ENCODE data around the gene SLC35A1.

SLC35A1 gene

GRCh38 chr6:87522686-87523085 is 49.9 kb downstream of the SLC35A1 start:
- in situ Hi-C loops (cut with MboI; ENCODE audit: low sequenced_read_pairs): no loop called here

- in situ Hi-C loops (cut with MboI; ENCODE audit: low sequenced_read_pairs): no loop called here
These were observed 56.4 kb downstream of the SLC35A1 start for GRCh38 chr6:87529221-87529620.

GRCh38 chr6:87534377-87535047 is 61.7 kb downstream of the SLC35A1 start:
- in situ Hi-C loops (cut with MboI; ENCODE audit: low sequenced_read_pairs): no loop called here

GRCh38 chr6:87538510-87539260 is 65.9 kb downstream of the SLC35A1 start:
- in situ Hi-C loops (cut with MboI; ENCODE audit: low sequenced_read_pairs): no loop called here

- in situ Hi-C loops (cut with MboI; ENCODE audit: low sequenced_read_pairs): no loop called here
These were observed 66.8 kb downstream of the SLC35A1 start for GRCh38 chr6:87539554-87539953.

- in situ Hi-C loops (cut with MboI; ENCODE audit: low sequenced_read_pairs): no loop called here
These were observed 67.8 kb downstream of the SLC35A1 start for GRCh38 chr6:87540539-87540938.

- in situ Hi-C loops (cut with MboI; ENCODE audit: low sequenced_read_pairs): no loop called here
These were observed 68.3 kb downstream of the SLC35A1 start for GRCh38 chr6:87541041-87541440.

- in situ Hi-C loops (cut with MboI; ENCODE audit: low sequenced_read_pairs): no loop called here
These were observed 69.0 kb downstream of the SLC35A1 start for GRCh38 chr6:87541744-87542143.

GRCh38 chr6:87543696-87544473 is 71.1 kb downstream of the SLC35A1 start:
- in situ Hi-C loops (cut with MboI; ENCODE audit: low sequenced_read_pairs): no loop called here

- in situ Hi-C loops (cut with MboI; ENCODE audit: low sequenced_read_pairs): no loop called here
These were observed 71.6 kb downstream of the SLC35A1 start for GRCh38 chr6:87544474-87544735.

- in situ Hi-C loops (cut with MboI; ENCODE audit: low sequenced_read_pairs): no loop called here
These were observed 79.0 kb downstream of the SLC35A1 start for GRCh38 chr6:87551799-87552198.

- in situ Hi-C loops (cut with MboI; ENCODE audit: low sequenced_read_pairs): no loop called here
These were observed 80.5 kb downstream of the SLC35A1 start for GRCh38 chr6:87553159-87553765.

- in situ Hi-C loops (cut with MboI; ENCODE audit: low sequenced_read_pairs): no loop called here
These were observed 82.7 kb downstream of the SLC35A1 start for GRCh38 chr6:87555506-87555905.

- in situ Hi-C loops (cut with MboI; ENCODE audit: low sequenced_read_pairs): no loop called here
These were observed 85.7 kb downstream of the SLC35A1 start for GRCh38 chr6:87558446-87558845.

GRCh38 chr6:87561017-87561416 is 88.2 kb downstream of the SLC35A1 start:
- in situ Hi-C loops (cut with MboI; ENCODE audit: low sequenced_read_pairs): no loop called here

Data from HL-60/S4 (cell line).